CD1c-positive myeloid dendritic cell (primary cell): ENCODE results near the gene KIR2DL1.
"Not testable (repeated sequence)": the region's sequence is repeated elsewhere in the genome, so short reads cannot be mapped to it uniquely, and the experiment has no call there.

Experiments
- DNase-seq: peaks from one replicate; pipeline ENCODE4 v3.0.0-alpha.2; 2016; ENCODE audit errors: extremely low spot score

KIR2DL1 gene

GRCh38 chr19:54771018-54771960 lies 1.7 kb downstream of the KIR2DL1 start:
- not testable (repeated sequence) for DNase-seq

DNA sequence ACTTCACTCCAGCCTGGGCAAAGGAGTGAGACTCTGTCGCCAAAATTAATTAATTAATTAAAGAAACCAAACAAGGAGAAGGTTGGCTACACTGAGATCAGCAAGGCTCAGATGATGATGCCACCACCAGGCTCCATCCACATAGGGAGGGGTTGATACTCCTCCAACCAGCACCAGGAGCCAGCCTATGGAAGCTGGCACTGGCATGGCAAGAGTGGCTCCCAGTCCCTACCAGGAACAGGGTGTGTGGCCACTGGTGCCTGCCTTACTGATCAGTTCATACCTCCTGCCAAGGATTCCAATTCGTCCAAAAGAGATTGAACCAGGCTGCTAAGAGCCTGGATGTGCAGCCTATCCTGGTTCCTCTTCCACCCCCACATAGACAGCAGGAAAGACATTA lies 3.1 kb downstream of the KIR2DL1 start:
- not testable (repeated sequence) for DNase-seq

GRCh38 chr19:54775095-54775815 lies 5.7 kb downstream of the KIR2DL1 start:
- not testable (repeated sequence) for DNase-seq

DNA sequence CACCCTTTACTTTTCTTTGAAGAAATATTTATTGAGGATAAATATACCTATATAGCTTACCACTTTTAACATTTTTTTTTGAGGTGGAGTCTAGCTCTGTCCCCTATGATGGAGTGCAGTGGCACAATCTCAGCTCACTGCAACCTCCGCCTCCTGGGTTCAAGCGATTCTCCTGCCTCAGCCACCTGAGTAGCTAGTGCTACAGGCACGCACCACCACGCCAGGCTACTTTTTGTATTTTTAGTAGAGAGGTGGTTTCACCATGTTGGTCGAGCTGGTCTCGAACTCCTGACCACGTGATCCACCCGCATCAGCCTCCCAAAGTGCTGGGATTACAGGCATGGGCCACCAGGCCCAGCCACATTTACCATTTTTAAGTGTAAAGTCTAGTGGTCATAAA lies 6.2 kb downstream of the KIR2DL1 start:
- DNase-seq, result not testable (repeated sequence)

- not testable (repeated sequence) for DNase-seq
Measured at GRCh38 chr19:54777851-54778250, 8.3 kb downstream of the KIR2DL1 start.

GRCh38 chr19:54778896-54779295 lies 9.3 kb downstream of the KIR2DL1 start:
- DNase-seq, result peak; percentile 40

DNA sequence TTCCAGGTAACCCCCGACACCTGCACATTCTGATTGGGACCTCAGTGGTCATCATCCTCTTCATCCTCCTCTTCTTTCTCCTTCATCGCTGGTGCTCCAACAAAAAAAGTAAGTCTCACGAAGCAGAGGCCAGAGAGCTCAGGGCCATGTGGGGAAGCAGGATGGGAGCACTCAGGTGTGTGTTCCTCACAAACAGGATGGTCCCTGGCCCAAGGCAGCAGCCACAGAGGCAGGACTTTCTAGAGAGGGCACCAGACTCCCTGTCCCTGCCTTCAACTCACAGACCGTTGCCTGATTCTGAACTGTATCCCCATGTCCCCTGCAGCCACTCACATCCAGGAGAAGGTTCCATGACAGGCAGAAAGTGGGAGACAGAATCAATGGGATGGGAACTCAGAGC lies 13.3 kb downstream of the KIR2DL1 start:
- DNase-seq, result not testable (repeated sequence)

- not testable (repeated sequence) for DNase-seq
Measured at GRCh38 chr19:54786091-54786723, 16.6 kb downstream of the KIR2DL1 start.

GRCh38 chr19:54788154-54788553 lies 18.6 kb downstream of the KIR2DL1 start:
- DNase-seq, result not testable (repeated sequence)

- DNase-seq, result no peak
Measured at GRCh38 chr19:54790711-54791110, 21.1 kb downstream of the KIR2DL1 start.

DNA sequence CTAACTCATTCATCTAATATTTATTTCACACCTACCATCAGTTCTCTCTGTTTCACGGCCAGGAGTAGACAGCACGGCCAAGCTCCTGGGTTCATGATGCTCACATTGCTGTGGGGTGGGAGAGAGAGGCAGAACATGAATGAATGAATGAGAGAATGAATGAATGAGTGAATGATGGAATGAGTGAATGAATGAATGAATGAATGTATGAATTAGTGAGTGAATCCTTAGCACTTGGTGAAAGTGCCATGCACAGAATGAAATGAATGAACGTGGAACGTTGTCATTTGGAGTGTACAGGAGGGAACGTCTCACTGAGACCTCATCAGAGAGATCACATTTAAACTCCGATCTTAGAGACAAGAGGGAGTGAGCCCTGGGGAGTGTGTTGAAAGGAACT lies 21.9 kb downstream of the KIR2DL1 start:
- DNase-seq, result no peak

GRCh38 chr19:54792814-54793213 lies 23.2 kb downstream of the KIR2DL1 start:
- DNase-seq, result peak; percentile 37

DNA sequence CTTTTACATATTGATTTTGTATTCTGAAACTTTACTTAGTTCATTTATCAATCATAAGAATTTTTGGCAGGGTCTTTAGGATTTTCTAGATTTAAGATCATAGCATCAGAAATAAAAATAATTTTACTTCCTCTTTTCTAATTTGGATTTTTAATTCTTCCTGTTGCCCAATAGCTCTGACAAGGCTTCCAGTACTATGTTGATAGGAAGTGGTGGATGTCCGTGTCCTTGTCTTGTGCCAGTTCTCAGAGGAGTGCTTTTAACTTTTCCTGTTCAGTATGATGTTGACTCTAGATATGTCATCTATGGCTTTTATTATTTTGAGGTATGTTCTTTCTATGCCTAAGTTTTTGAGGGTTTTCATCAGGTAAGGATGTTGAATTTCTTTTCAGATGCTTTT lies 26.2 kb downstream of the KIR2DL1 start:
- peak; percentile 51 for DNase-seq

DNA sequence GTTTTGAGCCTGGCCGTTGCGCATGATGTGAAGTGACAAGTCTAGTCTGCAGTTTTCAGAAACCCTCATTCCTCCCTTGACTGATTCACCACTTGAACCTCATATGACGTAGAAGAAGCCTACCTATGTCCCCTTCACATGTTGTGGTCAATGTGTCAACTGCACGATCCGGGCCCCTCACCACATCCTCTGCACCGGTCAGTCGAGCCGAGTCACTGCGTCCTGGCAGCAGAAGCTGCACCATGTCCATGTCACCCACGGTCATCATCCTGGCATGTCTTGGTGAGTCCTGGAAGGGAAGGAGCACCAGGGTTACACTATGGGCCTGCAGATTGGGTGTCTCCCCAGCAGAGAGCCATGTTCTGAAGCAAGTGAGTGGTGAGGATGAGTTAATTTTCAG lies 33.8 kb downstream of the KIR2DL1 start, which contains the start of gene KIR2DL4:
Gene KIR2DL4, plus strand, starts transcription at position 201 of the 400 bp plus-strand sequence. Its CDS starts 42 bp downstream, at position 243.
- no peak for DNase-seq

- no peak for DNase-seq
Measured at GRCh38 chr19:54804101-54804500, 34.5 kb downstream of the KIR2DL1 start.

- no peak for DNase-seq
Measured at GRCh38 chr19:54804571-54804970, 35.0 kb downstream of the KIR2DL1 start.

DNA sequence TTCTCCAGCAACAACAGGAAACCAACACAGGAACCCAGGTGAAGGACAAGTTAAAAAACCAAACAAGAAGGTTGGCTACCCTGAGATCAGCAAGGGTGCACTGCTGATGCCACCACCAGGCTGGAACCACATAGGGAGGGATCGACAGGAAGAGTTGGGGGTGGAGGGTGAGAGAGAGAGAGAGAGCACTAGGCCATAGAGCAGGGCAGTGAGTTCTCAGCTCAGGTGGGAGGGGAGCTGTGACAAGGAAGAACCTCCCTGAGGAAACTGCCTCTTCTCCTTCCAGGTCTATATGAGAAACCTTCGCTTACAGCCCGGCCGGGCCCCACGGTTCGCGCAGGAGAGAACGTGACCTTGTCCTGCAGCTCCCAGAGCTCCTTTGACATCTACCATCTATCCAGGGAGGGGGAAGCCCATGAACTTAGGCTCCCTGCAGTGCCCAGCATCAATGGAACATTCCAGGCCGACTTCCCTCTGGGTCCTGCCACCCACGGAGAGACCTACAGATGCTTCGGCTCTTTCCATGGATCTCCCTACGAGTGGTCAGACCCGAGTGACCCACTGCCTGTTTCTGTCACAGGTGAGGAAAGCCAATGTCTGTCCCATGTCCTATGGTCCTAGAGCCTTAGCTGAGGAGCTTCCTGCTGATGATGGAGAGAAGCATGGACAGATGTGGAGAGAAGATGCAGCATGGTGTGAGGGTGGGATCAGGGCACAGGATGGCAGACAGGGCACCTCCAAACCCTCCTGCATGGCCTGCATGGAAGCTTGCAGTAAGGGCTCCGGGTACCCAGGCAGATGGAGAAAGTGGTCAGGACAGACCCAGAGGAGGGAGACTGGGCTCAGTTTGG lies 36.3 kb downstream of the KIR2DL1 start:
- no peak for DNase-seq

GRCh38 chr19:54806516-54806838 lies 36.9 kb downstream of the KIR2DL1 start:
- DNase-seq, result no peak

- DNase-seq, result not testable (repeated sequence)
Measured at GRCh38 chr19:54814571-54814970, 45.0 kb downstream of the KIR2DL1 start.

GRCh38 chr19:54816251-54816650 lies 46.7 kb downstream of the KIR2DL1 start, which contains the start of gene KIR3DL1:
TSS of gene KIR3DL1 (plus strand) at chr19:54816468.
- not testable (repeated sequence) for DNase-seq
